MM.1S (cell line): ENCODE measurements around the gene MTREX.

ENCODE experiments used
- DNase-seq: peaks from one replicate; pipeline ENCODE4 v3.0.0-alpha.2; 2015
- H2AFZ ChIP-seq: fragments of 300-600 bp; sonication (generic); 2 replicates; pipeline ENCODE4 v1.6.0; 2016; ENCODE audit warnings: antibody characterized with exemption, low read length
- H3F3A ChIP-seq: fragments of 300-600 bp; sonication (generic); 2 replicates; pipeline ENCODE4 v1.6.1; 2016; ENCODE audit warnings: mild to moderate bottlenecking, antibody characterized with exemption, low read length, moderate library complexity, mixed read lengths; ENCODE audit not compliant: insufficient read depth
- H3K27ac ChIP-seq: fragments of 300-600 bp; sonication (generic); 2 replicates; pipeline ENCODE4 v1.5.1; 2016; ENCODE audit warnings: mild to moderate bottlenecking, low read length
- H3K27me3 ChIP-seq: fragments of 300-600 bp; sonication (generic); replicated peaks from 2 replicates; pipeline ENCODE4 v1.6.0; 2016; ENCODE audit warnings: low read length; ENCODE audit not compliant: insufficient read depth
- H3K36me3 ChIP-seq: fragments of 300-600 bp; sonication (generic); replicated peaks from 2 replicates; pipeline ENCODE4 v1.6.1; 2016; ENCODE audit warnings: mild to moderate bottlenecking, low read length, mixed read lengths; ENCODE audit not compliant: insufficient read depth
- H3K4me1 ChIP-seq: fragments of 300-600 bp; sonication (generic); 2 replicates; pipeline ENCODE4 v1.6.1; 2016; ENCODE audit warnings: low read length, mixed read lengths
- H3K4me2 ChIP-seq: fragments of 300-600 bp; sonication (generic); 2 replicates; pipeline ENCODE4 v1.6.0; 2016; ENCODE audit warnings: low read depth, low read length
- H3K4me3 ChIP-seq: fragments of 300-600 bp; sonication (generic); 2 replicates; pipeline ENCODE4 v1.5.1; 2016; ENCODE audit warnings: low read length, mixed read lengths
- H3K79me2 ChIP-seq: fragments of 300-600 bp; sonication (generic); 2 replicates; pipeline ENCODE4 v1.6.1; 2016; ENCODE audit warnings: mixed run types, low read length, mixed read lengths
- H3K9ac ChIP-seq: fragments of 300-600 bp; sonication (generic); 2 replicates; pipeline ENCODE4 v1.6.1; 2016; ENCODE audit warnings: low read length, mixed read lengths
- H3K9me2 ChIP-seq: fragments of 300-600 bp; sonication (generic); replicated peaks from 2 replicates; pipeline ENCODE4 v1.6.1; 2016; ENCODE audit warnings: mild to moderate bottlenecking, low read length, mixed read lengths; ENCODE audit not compliant: insufficient read depth
- H3K9me3 ChIP-seq: fragments of 300-600 bp; sonication (generic); replicated peaks from 2 replicates; pipeline ENCODE4 v1.6.1; 2016; ENCODE audit warnings: mild to moderate bottlenecking, low read length, mixed read lengths; ENCODE audit not compliant: insufficient read depth
- H4K20me1 ChIP-seq: fragments of 300-600 bp; sonication (generic); 2 replicates; pipeline ENCODE4 v1.6.1; 2016; ENCODE audit warnings: mild to moderate bottlenecking, low read length, moderate library complexity, mixed read lengths; ENCODE audit not compliant: insufficient read depth
- EZH2 ChIP-seq: fragments of 300-600 bp; sonication (generic); optimal IDR thresholded peaks from 2 replicates; pipeline ENCODE3; 2017; ENCODE audit warnings: low read depth, mild to moderate bottlenecking, antibody characterized with exemption, low read length, mixed read lengths
- EZH2phosphoT487 ChIP-seq: fragments of 300-600 bp; sonication (generic); IDR thresholded peaks from 2 replicates; pipeline ENCODE4 v1.6.1; 2018; ENCODE audit warnings: antibody characterized with exemption, low read length
- TF ChIP-seq, protein P1 (sequence below): fragments of 300-600 bp; sonication (generic); IDR thresholded peaks from 2 replicates; pipeline ENCODE4 v1.5.1; 2016; ENCODE audit warnings: antibody characterized with exemption, low read length, mixed read lengths

The MTREX gene

DNA sequence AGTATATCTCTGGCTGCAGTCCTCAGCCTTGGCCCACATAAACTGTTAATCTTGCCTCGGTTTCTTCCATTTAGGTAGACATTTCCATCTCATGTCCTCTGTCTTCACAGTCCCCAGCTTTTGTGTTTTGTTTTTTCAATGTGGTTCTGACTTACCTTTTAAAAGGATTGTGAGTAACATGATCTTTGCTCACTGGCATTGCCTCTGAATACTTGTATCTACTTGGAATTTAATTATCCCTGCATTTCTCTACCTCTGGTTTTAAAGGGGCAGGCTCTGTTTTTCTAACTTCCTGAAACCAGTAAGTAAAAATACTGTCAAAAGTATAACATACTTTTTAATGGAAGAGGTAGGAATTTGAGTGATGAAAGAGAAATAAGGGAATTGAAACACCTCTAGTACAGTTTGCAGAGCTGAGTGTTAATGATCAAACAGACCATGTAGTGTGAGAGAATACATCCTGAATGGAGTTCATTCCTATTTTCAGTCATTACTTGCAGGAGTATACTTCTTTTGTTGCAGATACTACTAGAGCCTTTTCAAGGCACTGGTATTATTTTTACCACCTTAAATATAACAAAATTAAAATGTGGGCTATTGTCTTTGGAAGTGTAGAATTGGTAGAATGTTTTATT, 62.6 kb downstream of the MTREX start:
- Histone ChIP-seq H2AFZ (no peak overlapping the region), H3K27me3 (no peaks in the 10 kb centered on the region), H3K4me3 (no peak overlapping the region), H3K27ac (no peak overlapping the region), H3K4me2 (no peak overlapping the region), H3K36me3 (peaks cover 5% of the 10 kb centered on the region; the same call in 1 of the 2 replicates), H3K9me3 (no peaks in the 10 kb centered on the region), H4K20me1 (no peaks in the 10 kb centered on the region), H3K4me1 (no peaks in the 10 kb centered on the region), H3K9me2 (no peaks in the 10 kb centered on the region), H3K9ac (no peak overlapping the region), H3F3A (no peaks in the 10 kb centered on the region), H3K79me2 (no peaks in the 10 kb centered on the region)
- TF ChIP-seq EZH2: no peak
- TF ChIP-seq, protein P1, sequence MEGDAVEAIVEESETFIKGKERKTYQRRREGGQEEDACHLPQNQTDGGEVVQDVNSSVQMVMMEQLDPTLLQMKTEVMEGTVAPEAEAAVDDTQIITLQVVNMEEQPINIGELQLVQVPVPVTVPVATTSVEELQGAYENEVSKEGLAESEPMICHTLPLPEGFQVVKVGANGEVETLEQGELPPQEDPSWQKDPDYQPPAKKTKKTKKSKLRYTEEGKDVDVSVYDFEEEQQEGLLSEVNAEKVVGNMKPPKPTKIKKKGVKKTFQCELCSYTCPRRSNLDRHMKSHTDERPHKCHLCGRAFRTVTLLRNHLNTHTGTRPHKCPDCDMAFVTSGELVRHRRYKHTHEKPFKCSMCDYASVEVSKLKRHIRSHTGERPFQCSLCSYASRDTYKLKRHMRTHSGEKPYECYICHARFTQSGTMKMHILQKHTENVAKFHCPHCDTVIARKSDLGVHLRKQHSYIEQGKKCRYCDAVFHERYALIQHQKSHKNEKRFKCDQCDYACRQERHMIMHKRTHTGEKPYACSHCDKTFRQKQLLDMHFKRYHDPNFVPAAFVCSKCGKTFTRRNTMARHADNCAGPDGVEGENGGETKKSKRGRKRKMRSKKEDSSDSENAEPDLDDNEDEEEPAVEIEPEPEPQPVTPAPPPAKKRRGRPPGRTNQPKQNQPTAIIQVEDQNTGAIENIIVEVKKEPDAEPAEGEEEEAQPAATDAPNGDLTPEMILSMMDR: no peak
- TF ChIP-seq EZH2phosphoT487: no peak
- DNase-seq: no peak

DNA sequence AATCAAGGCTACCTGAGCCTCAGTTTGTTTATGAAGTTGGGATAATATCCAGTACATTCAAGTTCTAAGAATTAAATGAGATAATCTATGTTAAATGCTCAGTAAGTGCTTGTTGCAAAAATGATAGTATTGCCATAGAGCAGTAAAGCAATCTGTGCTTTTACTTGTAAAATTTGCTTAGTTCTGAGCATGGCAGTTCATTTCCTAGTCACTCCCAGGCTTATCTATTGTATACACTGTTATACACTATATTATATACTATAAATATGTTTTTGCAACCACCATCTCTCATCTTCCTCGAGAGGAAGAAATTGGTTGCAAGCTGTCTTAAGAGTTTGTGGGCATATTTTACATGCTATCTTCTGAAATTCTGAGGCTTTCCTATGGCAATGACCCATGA, 63.4 kb downstream of the MTREX start:
- Histone ChIP-seq H3K4me1 (no peaks in the 10 kb centered on the region), H3K9ac (no peak overlapping the region), H3K9me3 (no peaks in the 10 kb centered on the region), H4K20me1 (no peaks in the 10 kb centered on the region), H3K4me3 (no peak overlapping the region), H3K79me2 (no peaks in the 10 kb centered on the region), H3K27me3 (no peaks in the 10 kb centered on the region), H3K27ac (no peak overlapping the region), H2AFZ (no peak overlapping the region), H3K9me2 (no peaks in the 10 kb centered on the region), H3K4me2 (no peak overlapping the region), H3K36me3 (peaks cover 5% of the 10 kb centered on the region; the same call in 1 of the 2 replicates), H3F3A (no peaks in the 10 kb centered on the region)
- TF ChIP-seq EZH2phosphoT487 (no peak), EZH2 (no peak)
- TF ChIP-seq, protein P1: no peak
- DNase-seq: no peak

DNA sequence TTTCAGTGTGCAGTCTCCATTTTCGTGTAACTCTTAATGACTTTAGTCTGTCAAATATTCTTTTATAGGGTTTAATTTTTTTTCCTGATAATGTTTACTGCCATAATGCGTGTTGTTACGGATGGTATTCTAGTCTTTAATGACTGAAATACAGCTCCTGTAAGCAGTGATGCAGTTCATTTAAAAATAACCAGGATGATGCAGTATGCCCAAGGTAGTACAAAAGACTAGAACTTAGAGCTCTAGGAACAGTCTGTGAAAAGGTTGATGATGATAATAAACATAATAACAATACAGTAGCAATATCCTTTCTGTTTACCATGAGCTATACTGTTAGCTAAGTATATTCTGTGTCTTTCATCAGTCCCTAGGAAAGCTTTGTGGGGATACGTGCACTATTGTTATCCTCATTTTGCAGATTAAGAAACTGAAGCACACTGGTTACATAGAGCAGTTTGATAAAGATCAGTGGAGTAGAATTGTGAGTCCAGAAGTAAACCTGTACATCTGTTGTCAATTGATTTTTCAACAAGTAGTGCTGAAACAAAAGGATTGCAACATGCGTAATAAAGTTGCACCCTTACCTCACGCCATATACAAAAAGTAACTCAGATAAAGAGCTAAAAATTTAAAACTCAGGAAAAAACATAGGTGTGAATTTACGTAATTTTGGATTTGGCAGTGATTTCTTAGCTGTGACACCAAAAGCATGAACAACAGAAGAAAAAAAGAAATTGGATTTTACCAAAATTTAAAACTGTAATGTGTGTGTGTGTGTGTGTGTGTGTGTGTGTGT, 64.5 kb downstream of the MTREX start:
- H4K20me1 ChIP-seq: no peaks in the 10 kb centered on the region
- H3K27me3 ChIP-seq: no peaks in the 10 kb centered on the region
- no peaks in the 10 kb centered on the region for H3K9me2 ChIP-seq
- no peaks in the 10 kb centered on the region for H3F3A ChIP-seq
- H3K9ac ChIP-seq: no peak overlapping the region
- no peak for TF ChIP-seq EZH2phosphoT487
- no peak for TF ChIP-seq EZH2
- TF ChIP-seq, protein P1: no peak
- no peaks in the 10 kb centered on the region for H3K79me2 ChIP-seq
- DNase-seq: no peak
- H3K4me2 ChIP-seq: no peak overlapping the region
- no peaks in the 10 kb centered on the region for H3K36me3 ChIP-seq
- no peak overlapping the region for H3K27ac ChIP-seq
- H3K9me3 ChIP-seq: no peaks in the 10 kb centered on the region
- no peaks in the 10 kb centered on the region for H3K4me1 ChIP-seq
- H2AFZ ChIP-seq: no peak overlapping the region
- H3K4me3 ChIP-seq: no peak overlapping the region
